EH (cell line): Measurements from ENCODE around the gene ATG7.

ENCODE experiments used
- DNase-seq: peaks from one replicate; pipeline ENCODE4 v3.0.0-alpha.2; 2015; ENCODE audit warnings: low read depth

The ATG7 gene, protein sequence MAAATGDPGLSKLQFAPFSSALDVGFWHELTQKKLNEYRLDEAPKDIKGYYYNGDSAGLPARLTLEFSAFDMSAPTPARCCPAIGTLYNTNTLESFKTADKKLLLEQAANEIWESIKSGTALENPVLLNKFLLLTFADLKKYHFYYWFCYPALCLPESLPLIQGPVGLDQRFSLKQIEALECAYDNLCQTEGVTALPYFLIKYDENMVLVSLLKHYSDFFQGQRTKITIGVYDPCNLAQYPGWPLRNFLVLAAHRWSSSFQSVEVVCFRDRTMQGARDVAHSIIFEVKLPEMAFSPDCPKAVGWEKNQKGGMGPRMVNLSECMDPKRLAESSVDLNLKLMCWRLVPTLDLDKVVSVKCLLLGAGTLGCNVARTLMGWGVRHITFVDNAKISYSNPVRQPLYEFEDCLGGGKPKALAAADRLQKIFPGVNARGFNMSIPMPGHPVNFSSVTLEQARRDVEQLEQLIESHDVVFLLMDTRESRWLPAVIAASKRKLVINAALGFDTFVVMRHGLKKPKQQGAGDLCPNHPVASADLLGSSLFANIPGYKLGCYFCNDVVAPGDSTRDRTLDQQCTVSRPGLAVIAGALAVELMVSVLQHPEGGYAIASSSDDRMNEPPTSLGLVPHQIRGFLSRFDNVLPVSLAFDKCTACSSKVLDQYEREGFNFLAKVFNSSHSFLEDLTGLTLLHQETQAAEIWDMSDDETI

DNA sequence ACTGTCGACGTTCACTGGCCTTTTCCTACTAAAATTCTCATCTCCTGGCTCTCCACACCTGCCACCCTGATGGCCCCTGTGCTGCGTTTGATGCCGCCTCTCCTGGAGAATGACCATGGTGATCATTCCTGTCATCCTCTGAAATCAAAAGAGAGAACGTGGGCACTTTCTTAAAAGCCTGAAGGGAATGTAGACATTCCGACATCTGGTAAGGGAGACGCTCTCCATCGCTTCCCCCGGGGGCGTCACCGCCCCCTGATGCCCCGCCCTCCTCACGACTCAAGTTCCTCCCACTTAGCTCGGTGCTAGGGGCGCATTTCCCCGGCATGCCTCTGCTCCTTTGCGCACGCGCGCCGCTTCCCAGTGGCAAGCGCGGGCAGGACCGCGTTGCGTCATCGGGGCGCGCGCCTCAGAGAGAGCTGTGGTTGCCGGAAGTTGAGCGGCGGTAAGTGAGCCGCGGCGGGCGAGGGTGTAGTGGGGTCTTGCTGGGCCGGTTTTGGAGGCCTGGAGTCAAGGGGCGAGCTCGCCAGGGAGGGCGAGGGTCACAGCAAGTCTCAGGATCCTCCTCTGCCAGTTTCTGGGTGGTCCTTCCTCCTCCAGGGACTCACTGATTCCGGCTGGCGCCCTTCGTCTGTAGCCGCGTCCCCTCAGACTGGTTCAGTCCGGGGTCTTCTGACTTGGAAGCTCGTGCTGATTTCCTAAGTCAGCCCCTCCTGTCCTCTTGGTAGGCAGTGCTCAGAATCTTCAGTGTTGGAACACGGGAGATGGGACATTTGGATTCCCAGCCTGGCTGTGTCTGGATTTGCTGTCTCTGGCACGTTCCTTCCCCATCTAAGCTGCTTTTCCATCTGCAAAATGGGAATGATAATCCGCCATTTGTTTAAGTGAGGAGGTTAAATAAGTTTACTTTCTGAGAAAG lies at the start of gene ATG7:
ATG7 (plus strand) TSS at position 412 of the 919 bp plus-strand sequence. CDS start 26,299 bp downstream, outside the sequence.
- DNase-seq = peak; percentile 97

DNA sequence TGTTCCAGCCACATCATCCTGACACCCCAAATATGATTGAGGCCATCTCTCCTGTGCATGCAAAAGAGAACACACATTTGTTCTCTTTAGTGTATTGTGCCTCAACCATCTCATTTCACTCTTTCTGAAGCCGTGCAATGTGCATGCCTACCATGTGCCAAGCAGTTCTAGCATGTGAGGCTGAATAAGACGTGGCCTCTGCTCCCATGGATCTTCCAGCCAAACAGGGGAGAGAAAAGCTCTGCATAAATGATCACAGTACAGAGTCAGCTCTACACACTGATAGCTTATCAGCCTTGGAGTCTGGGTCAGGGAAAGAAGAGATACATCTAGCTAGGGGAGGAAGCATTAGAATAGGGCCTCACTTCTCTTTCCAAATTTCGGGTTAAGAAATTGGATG lies 48.2 kb upstream of the ATG7 start:
- no peak for DNase-seq

DNA sequence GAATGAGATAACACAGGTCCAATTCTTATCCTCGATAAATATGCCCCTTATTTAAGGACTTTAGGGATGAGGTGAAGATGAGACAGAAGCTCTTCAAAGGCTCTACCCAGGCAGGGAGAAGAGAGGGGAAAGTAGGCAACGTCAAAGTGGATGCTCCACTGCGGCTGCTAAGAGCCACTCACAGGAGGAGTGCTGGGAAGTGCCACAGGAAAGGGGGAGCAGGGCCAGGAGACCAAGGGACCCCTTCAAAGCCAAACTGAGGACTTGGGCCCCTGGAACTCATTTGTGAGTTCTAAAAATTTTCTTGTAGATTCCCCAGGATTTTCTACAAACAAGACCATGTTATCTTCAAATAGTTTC lies 47.3 kb upstream of the ATG7 start:
- no peak for DNase-seq

DNA sequence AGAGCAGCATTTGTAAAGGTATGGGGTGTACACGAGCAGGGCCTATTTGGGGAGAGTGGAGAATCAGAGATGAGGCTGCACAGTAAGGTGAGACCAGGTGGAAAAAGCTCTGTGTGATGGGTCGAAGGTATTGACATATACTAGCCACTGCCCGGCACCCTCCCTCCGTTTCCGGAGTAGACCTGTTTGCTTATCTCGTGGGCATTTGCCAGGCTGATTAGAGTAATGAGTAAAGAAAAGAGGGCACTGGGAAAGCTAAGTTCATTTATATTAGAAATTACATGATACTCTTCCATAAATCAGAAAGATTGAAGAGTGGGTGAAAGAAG lies 46.2 kb upstream of the ATG7 start:
- no peak for DNase-seq

DNA sequence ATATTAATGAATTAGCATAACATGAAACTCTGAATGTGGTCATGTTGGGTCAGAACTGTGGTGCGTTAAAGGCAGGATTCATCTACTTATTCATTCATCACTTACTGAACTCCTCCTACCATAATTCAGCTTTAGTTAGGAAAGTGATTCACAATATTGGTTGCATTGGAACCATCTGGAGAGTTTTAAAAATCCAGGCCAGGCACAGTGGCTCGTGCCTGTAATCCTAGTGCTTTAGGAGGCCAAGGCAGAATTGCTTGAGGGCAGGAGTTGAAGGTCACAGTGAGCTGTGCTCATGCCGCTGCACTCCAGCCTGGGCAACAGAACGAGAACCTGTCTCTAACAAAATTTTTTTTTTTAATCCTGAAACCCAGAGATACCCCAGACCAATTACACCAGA lies 44.2 kb upstream of the ATG7 start:
- DNase-seq = no peak

DNA sequence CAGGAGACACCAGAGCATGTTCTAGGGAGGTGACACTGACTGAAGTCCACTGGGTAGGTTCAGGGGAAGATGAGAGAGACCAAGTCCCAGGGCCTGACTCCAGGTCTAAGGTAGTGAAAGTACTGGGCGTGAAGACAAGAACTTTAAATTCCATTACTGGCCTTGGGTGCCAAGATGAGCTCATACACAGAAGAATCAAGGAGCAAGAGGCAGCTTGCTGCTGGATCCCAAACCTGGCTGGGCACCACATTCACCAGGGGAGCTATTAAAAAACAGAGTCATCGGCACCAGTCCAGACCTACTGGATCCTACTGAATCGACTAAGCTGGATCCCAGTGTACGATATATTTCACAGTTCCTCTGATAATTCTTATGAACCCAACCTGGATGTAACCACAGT lies 42.1 kb upstream of the ATG7 start:
- no peak for DNase-seq

DNA sequence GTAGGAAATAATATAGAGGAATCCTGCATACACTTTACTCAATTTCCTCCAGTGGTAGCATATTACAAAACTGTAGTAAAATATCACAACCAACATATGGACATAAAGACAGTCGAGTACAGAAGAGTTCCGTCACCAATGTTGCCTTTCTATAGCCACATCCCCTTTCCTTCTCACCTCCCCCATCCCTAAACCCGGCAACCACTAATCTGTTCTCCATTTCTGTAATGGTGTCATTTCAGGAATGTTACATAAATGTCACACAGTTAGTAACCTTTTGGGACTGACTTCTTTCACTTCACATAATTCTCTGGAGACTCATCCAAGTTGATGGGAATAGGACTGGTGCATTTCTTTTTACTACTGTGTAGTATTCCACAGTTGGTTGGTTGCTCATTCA lies 41.4 kb upstream of the ATG7 start:
- peak; percentile 38 for DNase-seq

DNA sequence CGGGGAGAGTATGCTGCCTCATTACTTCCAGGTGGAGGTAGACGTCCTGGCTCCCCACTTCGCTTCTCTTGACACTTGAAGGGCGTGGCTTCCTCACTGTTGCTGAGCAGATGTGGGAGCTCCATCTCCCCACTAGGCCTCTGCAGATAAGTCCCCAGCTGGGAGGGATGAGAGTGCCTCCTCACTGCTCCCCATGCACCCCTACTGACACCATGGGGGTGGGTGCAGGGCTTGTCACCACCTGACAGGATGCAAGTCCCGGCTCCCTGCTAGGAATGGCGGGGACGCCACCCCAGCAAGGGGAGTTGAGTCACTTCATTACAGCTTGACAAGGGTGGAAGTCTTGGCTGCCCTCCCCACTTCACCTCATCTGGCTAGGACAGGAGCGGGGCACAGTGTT lies 36.8 kb upstream of the ATG7 start:
- DNase-seq = no peak

DNA sequence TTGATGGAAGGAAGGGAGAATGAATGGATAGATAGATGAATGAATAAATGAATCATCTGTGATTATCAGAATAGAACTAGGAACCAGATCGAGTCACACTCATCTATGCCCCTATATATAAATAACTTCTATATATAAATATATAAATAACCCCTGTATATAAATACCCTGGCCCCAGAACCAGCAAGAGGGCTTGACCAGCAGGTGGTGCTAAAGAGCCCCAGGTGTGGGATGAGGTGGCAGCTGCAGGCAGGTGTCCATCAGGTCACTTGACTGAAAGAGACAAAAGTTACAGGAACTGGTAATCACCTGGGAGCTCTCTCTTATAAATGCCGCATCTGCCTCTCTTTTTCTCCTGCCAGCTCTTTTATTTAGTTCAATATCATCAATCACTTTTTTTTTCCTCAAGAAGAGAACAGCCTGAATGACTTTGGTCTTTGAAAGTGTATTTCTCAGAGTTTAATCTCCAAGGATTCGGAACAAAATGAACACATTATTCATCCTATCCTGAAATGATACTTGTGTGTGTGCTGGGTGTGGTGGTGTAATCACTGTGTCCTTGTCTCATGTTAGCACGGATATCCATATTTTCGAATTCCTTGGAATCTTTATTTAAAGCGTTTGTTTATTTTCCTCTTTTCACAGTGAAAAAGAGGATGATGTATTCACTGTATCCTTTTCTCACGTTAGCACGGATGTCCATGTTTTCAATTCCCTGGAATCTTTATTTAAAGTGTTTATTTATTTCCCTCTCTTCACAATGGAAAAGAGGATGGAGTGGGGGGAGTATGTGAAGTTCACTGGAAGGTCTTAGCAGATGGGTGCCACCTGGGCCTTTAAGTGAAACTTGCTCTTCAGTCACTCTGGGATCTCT lies 35.4 kb upstream of the ATG7 start:
- DNase-seq = peak; percentile 88

DNA sequence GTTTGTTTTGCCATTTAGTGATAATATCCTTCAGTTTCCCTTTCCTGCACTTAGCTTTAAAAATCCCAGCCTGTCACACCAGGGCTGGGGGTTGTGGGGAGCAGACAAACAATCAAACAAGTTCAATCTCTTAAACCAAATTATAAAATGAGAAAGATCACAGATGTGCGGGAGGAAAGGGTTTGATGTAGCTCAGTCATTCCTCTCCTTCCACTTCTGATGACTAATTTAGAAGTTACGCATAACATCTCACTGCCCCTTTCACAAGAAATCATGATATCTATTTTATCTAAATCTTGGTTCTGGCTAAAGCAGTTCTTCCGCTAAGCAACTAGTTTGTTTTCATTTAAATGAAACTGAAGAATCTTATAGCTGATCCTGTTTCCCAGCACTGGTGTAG lies 34.1 kb upstream of the ATG7 start:
- DNase-seq = peak; percentile 96

DNA sequence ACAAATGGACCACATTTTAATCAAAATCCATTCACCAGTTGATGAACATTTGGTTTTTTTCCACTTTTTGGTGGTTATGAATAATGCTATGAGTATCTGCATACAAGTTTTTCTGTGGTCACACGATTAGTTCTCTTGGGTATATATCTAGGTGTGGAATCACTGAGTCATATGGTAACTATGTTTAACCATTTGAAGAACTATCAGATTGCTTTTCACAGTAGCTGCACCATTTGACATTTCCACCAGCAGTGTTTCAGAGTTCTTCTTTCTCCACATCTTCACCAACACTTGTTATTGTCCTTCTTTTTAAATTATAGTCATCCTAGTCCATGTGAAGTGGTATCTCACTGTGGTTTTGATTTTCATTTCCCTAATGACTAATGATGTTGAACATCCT lies 33.3 kb upstream of the ATG7 start:
- DNase-seq = peak; percentile 95

DNA sequence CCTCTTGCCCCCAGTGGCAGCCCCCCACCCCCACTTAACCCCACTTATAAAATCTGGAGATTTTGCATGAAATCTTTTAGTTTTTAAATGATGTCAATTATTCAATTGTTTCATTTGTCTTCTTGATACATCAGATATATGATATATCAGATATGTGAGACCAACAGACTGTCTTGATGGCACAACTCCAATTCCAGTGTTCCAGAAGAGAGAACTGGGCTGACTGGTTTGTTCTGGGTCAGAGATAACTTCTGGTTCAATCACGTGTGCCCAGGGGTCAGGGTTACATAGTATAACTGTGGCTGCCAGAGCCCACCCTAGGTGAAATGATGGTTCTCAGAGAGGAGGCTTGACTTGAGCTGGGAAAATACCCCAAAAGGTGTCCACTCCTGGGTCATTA lies 32.4 kb upstream of the ATG7 start:
- DNase-seq = no peak

DNA sequence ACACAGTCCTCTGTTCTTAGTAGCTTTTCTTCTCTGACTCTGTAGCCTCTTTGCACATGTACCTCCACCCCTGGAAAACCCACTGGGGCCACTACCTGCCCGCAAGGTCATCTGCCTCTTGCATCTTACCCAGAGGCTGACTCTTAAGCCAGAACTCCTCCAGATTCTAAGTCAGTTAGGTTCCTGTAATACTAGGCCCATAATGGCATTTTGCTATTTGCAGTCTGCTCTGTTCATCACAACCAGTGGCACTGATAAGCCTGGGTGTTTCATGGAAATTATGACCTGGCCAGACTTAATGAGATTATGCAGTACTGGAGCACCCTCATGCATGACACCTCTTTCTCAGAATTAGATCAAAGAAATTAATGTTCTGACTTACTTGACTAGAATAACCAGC lies 31.7 kb upstream of the ATG7 start:
- no peak for DNase-seq

DNA sequence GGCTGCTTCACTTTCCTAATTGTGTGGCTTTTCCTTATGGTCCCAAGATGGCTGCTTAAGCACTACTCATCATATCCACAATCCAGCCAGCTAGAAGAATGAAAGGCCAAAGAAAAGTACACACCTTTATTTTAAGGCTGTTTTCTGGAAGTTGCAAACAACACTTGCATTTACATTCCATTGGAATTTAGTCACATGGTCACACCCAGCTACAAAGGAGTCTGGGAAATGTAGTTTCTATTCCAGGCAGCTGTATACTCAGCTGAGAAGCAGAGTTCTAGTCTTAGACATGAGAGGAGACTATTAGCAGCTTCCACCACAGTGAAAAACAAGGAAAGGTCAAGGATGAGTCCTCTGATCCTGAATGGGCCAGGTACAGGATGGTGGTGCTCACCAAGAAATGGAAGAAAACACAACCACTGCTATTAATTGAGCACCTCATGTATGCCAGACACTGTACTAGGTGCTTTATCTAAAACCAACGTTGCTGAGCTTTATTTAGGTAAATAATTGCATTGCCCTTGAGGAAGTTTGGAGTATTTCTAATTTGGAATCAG lies 28.0 kb upstream of the ATG7 start:
- DNase-seq = peak; percentile 63

DNA sequence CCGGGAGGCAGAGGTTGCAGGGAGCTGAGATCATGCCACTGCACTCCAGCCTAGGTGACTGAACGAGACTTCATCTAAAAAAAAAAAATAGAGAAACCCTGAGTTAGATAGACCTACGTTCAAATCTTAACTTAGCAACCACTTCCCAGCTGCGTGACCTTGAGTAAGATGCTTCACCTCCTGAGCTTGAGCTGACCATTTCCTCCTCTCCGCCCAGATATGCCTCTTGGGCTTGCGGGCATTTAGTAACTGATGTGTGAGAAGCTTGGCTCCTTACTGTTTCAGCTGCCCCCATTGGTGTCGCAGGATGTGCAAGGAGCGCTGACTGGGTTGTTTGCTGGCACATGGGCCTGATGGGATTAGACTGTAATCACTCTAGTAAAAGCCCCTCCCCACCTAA lies 26.9 kb upstream of the ATG7 start:
- DNase-seq = no peak

DNA sequence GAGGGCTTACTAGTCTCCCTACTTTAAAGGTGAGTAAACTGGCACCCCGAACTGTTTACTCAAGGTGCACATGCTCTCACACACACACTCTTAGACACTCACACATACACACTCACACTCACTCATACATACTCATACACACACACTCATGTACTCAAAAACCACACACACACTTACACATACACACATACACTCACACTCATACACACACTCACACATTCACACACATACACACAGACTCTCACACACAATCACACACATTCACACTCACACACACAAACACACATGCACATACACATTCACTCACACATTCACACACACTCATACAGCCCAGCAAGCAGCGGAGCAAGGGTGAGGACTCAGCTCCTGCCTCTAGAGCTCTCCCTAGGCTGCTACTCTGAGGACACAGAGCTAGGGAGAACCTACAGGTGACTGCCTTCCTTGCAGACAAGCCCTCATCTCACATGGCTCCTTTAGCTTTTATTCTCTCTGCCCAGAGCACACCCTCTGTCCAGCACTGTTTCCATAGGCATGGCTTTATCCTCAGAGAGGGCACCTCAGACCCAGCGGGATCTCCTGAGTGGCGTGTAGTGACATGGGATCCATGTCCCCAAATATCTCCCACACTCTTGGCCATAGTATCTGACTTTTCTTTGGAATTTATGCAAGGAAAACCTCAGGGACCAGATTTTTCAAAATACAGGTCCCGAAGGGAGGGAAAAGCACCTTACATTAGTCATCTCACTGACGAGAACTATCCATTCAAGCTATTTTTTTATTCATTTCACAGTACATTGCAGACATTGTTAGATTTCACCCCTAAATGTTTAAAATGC lies 26.2 kb upstream of the ATG7 start:
- DNase-seq = no peak

DNA sequence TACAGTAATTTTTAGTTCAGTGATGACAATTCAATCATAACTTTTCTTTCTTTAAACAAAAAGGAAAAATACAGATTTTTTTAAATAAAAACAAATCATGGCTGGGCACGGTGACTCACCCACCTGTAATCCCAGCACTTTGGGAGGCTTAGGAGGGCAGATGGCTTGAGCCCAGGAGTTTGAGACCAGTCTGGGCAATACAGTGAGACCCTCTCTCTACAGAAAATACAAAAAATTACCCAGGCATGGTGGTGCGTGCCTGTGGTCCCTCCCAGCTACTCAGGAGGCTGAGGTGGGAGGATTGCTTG lies 25.6 kb upstream of the ATG7 start:
- DNase-seq = no peak

DNA sequence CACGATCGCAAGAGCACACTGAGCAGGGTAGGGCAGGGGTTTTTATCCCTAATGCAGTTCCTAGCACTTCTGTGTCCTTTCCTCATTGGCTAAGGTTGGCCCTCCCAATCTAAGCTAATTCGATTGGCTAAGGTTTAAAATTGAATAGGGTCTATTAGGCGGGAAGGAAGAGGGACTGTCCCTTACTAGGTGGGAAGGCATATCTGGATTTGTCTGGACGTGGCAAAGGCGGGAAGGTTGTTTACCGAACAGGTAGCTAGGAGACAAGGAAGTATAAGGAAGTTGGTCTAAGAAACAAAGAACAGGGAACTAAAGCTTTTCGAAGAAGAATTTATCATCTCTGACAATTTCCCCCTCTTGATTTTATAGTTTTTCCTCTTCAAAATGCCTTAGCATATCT lies 24.8 kb upstream of the ATG7 start:
- no peak for DNase-seq

DNA sequence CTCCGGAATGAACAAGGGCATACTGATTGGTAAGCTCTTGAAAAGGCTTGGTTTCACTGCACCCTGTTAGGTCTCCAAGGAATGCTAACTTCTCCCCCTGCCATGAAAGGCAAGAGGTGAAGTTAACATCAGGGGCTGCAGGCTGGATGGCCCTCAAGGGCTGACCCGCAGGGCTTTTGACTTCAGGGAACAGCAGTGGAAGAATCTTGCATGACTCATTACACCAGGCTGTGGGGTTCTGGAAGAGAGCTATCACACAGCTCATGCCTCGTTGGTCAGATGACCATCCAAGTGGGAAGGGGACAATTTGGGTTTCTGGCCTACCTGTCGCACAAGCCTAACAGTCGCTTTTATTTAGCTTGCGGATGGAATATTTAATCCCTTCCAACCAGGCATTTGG lies 23.6 kb upstream of the ATG7 start:
- DNase-seq = peak; percentile 37

DNA sequence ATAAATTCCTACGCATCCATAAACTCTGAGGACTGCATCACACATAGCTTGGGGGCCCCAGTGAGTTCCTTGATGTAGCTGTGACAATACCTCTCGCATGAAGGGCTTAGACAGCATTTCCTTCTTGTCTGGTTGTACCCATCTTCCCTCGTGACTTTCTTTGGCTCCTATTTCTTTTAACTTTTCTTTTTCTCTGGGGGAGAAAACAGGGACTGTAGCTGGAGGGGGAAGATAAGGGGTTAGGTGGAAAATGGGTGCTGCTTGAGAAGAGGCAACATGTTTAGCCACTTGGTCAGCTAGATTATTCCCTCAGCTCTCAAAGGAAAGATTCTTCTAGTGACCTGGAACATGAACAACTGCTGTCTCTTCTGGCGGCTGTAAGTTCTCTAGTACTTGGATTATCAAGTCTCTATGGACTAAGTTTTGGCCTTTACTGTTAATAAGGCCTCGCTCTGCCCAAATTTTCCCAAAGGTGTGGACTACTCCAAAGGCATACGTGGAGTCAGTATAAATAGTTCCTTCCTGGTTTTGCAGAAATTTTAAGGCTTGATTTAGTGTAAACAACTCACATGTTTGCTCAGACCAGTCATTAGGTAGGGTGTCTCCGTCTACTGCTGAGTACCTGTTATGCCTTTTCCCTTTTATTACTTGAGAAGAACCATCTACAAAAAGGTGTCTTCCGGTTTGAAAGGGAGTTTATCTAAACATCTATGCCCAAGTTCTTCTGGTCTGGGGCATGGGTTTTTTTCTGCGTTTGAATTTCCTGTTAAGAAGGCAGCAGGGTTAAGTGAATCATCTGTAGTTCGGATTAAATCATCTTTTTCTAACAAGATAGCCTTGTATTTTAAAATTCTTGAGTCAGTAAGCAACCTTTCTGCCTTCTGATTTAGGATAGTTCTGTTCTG lies 21.0 kb upstream of the ATG7 start:
- no peak for DNase-seq
